Activated CD4-positive, alpha-beta T cell treated with anti-CD3 and anti-CD28 coated beads for 36 hours (primary cell): Measurements from ENCODE around the gene NACA2. TPM values are rescaled to one million over a fixed set of nuclear protein-coding genes. Genes with fewer than 3 reads are reported as not detected.
"Not testable (repeated sequence)": the region's sequence is repeated elsewhere in the genome, so short reads cannot be mapped to it uniquely, and the experiment has no call there.

Experiments used
- ATAC-seq: fragments of 200-7000 bp; cut with Tn5 transposase; one replicate; pipeline ENCODE4 v1.10.0; 2021; ENCODE audit warnings: mild to moderate bottlenecking, moderate library complexity
- CTCF ChIA-PET: fragments of 350-600 bp; sonication (Branson Sonifier 250); formaldehyde crosslinking; loops from one replicate; lab custom pipeline; 2021; ENCODE audit warnings: antibody characterized with exemption; lab: Charles Lee
- POLR2A ChIA-PET: fragments of 350-600 bp; sonication (Branson Sonifier 250); formaldehyde crosslinking; loops from one replicate; lab custom pipeline; 2021; ENCODE audit warnings: antibody characterized with exemption, inconsistent platforms; lab: Charles Lee
- DNase-seq: peaks from one replicate; pipeline ENCODE4 v3.0.0-alpha.2; 2020
- H3K27ac Mint-ChIP-seq: one replicate; pipeline ENCODE4 v1.8.0; 2021; ENCODE audit warnings: mixed read lengths
- H3K27me3 Mint-ChIP-seq: one replicate; pipeline ENCODE4 v1.8.0; 2021; ENCODE audit warnings: mixed read lengths
- H3K36me3 Mint-ChIP-seq: one replicate; pipeline ENCODE4 v1.8.0; 2021; ENCODE audit warnings: low read depth, mixed read lengths
- H3K4me1 Mint-ChIP-seq: one replicate; pipeline ENCODE4 v1.8.0; 2021; ENCODE audit warnings: mixed read lengths
- H3K4me3 Mint-ChIP-seq: one replicate; pipeline ENCODE4 v1.8.0; 2021; ENCODE audit warnings: mild to moderate bottlenecking, moderate library complexity, mixed read lengths
- H3K9me3 Mint-ChIP-seq: one replicate; pipeline ENCODE4 v1.8.0; 2021; ENCODE audit warnings: low read depth, mixed read lengths
- intact Hi-C, 2 experiments: fragments of 100-400 bp; cut with DNase I in 1 of 2; cut with micrococcal nuclease in 1 of 2; formaldehyde crosslinking; loops; one replicate each; pipeline versions ENCODE4 v1.14.2 to v1.15.1; 2022 to 2024; cut with DNase I, micrococcal nuclease
- total RNA-seq, 2 experiments: library from RNA; stranded (reverse); gene quantifications; one replicate each; pipeline ENCODE4 v1.2.3, GENCODE V29; 2021

The NACA2 gene
- total RNA-seq, 2 experiments from 2014 or later, result not detected

- intact Hi-C loops, H3K4me1 Mint-ChIP-seq, CTCF ChIA-PET, DNase-seq, ATAC-seq, H3K4me3 Mint-ChIP-seq, H3K27ac Mint-ChIP-seq, POLR2A ChIA-PET, H3K9me3 Mint-ChIP-seq, H3K36me3 Mint-ChIP-seq: not testable (repeated sequence)
- H3K27me3 Mint-ChIP-seq, result peaks cover 11% of the 10 kb centered on the region
Observed at GRCh38 chr17:61565850-61566249, 25.2 kb downstream of the NACA2 start.

- H3K9me3 Mint-ChIP-seq, result peaks cover 3% of the 10 kb centered on the region
- no peak for ATAC-seq
- no peak for DNase-seq
- H3K36me3 Mint-ChIP-seq, result no peaks in the 10 kb centered on the region
- intact Hi-C loops, result no loop called here
- H3K4me1 Mint-ChIP-seq, result peaks cover 4% of the 10 kb centered on the region
- no peak overlapping the region for H3K27ac Mint-ChIP-seq
- CTCF ChIA-PET, result no interaction called here
- POLR2A ChIA-PET, result no interaction called here
- H3K4me3 Mint-ChIP-seq, result no peak overlapping the region
- peaks cover 14% of the 10 kb centered on the region for H3K27me3 Mint-ChIP-seq
Observed at GRCh38 chr17:61565213-61565612, 25.8 kb downstream of the NACA2 start.

DNA sequence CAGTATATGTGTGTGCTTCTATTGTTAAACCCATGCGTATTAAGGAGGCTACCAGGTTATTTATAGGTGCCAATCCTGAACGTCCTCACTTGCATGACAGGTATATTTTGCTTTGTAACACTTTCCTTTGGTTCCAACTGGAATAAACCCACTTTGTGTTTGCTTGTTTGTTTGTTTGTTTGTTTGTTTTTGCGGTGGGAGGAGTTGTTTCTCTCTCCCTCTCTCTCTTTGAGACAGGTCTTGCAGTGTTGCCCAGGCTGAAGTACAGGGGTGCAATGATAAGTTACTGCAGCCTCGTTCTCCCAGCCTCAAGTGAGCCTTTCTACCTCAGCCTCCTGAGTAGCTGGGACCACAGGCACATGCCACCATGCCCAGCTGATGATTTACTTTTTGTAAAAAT is 28.7 kb downstream of the NACA2 start:
- no peaks in the 10 kb centered on the region for H3K36me3 Mint-ChIP-seq
- POLR2A ChIA-PET, result no interaction called here
- peaks cover 18% of the 10 kb centered on the region for H3K27me3 Mint-ChIP-seq
- ATAC-seq, result no peak
- CTCF ChIA-PET, result no interaction called here
- DNase-seq, result no peak
- H3K4me1 Mint-ChIP-seq, result peaks cover under 1% of the 10 kb centered on the region
- no peaks in the 10 kb centered on the region for H3K9me3 Mint-ChIP-seq
- no peak overlapping the region for H3K4me3 Mint-ChIP-seq
- intact Hi-C loops, result no loop called here
- no peak overlapping the region for H3K27ac Mint-ChIP-seq

DNA sequence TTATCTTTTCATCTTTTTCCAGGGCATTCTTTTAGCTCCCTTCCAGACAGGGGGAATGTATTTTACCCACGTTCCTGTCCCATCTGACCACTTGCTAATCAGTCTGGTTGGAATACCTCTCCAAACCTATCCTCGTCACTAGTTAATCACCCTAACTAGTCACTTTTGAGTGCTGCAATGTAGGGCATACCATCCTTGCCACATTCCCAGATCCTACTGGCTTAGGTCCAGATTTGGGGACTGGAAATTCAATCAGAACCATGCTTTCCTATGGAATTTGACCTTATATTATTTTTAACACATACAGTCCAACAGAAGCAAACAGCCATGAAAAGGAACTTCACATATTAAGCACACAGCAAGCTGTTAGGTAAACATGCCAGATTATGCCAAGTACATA is 29.7 kb downstream of the NACA2 start:
- H3K27ac Mint-ChIP-seq, result no peak overlapping the region
- H3K36me3 Mint-ChIP-seq, result no peaks in the 10 kb centered on the region
- DNase-seq (no peak), ATAC-seq (no peak)
- H3K27me3 Mint-ChIP-seq, result peaks cover 18% of the 10 kb centered on the region
- CTCF ChIA-PET, result interaction anchor here (1.4 kb wide), 1 partner anchor 13 kb away, joined by 3 read pairs; no protein-coding TSS in a partner anchor
- POLR2A ChIA-PET, result no interaction called here
- intact Hi-C loops, result no loop called here
- no peaks in the 10 kb centered on the region for H3K4me1 Mint-ChIP-seq
- H3K9me3 Mint-ChIP-seq, result no peaks in the 10 kb centered on the region
- no peak overlapping the region for H3K4me3 Mint-ChIP-seq

GRCh38 chr17:61560071-61560470 is 30.9 kb downstream of the NACA2 start:
- no peaks in the 10 kb centered on the region for H3K9me3 Mint-ChIP-seq
- ATAC-seq (no peak), DNase-seq (no peak)
- H3K4me1 Mint-ChIP-seq, result no peaks in the 10 kb centered on the region
- H3K27me3 Mint-ChIP-seq, result peaks cover 19% of the 10 kb centered on the region
- H3K4me3 Mint-ChIP-seq, result no peak overlapping the region
- no peak overlapping the region for H3K27ac Mint-ChIP-seq
- ChIA-PET POLR2A (no interaction called here), CTCF (interaction anchor here (1.2 to 1.4 kb wide), 2 partner anchors 14 to 147 kb away, joined by 3 read pairs; no protein-coding TSS in a partner anchor)
- no peaks in the 10 kb centered on the region for H3K36me3 Mint-ChIP-seq
- intact Hi-C loops, result no loop called here

- H3K9me3 Mint-ChIP-seq, result no peaks in the 10 kb centered on the region
- CTCF ChIA-PET, result interaction anchor here (0.6 to 1.1 kb wide), 3 partner anchors 10 to 144 kb away, joined by 3 to 4 read pairs (median 3); no protein-coding TSS in a partner anchor
- DNase-seq (no peak), ATAC-seq (no peak)
- POLR2A ChIA-PET, result no interaction called here
- H3K36me3 Mint-ChIP-seq, result no peaks in the 10 kb centered on the region
- H3K4me3 Mint-ChIP-seq, result no peak overlapping the region
- intact Hi-C loops, result no loop called here
- no peak overlapping the region for H3K27ac Mint-ChIP-seq
- H3K4me1 Mint-ChIP-seq, result no peaks in the 10 kb centered on the region
- peaks cover 33% of the 10 kb centered on the region for H3K27me3 Mint-ChIP-seq
Observed at GRCh38 chr17:61556224-61557188, 34.5 kb downstream of the NACA2 start.

GRCh38 chr17:61555127-61555566 is 35.9 kb downstream of the NACA2 start:
- Mint-ChIP-seq H3K27ac (no peak overlapping the region), H3K4me1 (no peaks in the 10 kb centered on the region), H3K4me3 (no peak overlapping the region), H3K36me3 (no peaks in the 10 kb centered on the region), H3K9me3 (no peaks in the 10 kb centered on the region), H3K27me3 (peaks cover 33% of the 10 kb centered on the region)
- POLR2A ChIA-PET, result interaction anchor here (0.6 kb wide), 1 partner anchor 86 kb away, joined by 3 read pairs; no protein-coding TSS in a partner anchor
- intact Hi-C loops, result no loop called here
- DNase-seq, result no peak
- no peak for ATAC-seq
- CTCF ChIA-PET, result interaction anchor here (0.6 kb wide), 1 partner anchor 823 kb away, joined by 6 read pairs; no protein-coding TSS in a partner anchor

GRCh38 chr17:61554209-61554608 is 36.8 kb downstream of the NACA2 start:
- peaks cover 37% of the 10 kb centered on the region for H3K27me3 Mint-ChIP-seq
- H3K4me1 Mint-ChIP-seq, result no peaks in the 10 kb centered on the region
- H3K9me3 Mint-ChIP-seq, result no peaks in the 10 kb centered on the region
- POLR2A ChIA-PET, result no interaction called here
- intact Hi-C loops, result no loop called here
- CTCF ChIA-PET, result no interaction called here
- H3K27ac Mint-ChIP-seq, result no peak overlapping the region
- ATAC-seq (no peak), DNase-seq (no peak)
- H3K36me3 Mint-ChIP-seq, result no peaks in the 10 kb centered on the region
- no peak overlapping the region for H3K4me3 Mint-ChIP-seq

GRCh38 chr17:61552560-61552959 is 38.5 kb downstream of the NACA2 start:
- CTCF ChIA-PET, ATAC-seq, DNase-seq: not testable (repeated sequence)

DNA sequence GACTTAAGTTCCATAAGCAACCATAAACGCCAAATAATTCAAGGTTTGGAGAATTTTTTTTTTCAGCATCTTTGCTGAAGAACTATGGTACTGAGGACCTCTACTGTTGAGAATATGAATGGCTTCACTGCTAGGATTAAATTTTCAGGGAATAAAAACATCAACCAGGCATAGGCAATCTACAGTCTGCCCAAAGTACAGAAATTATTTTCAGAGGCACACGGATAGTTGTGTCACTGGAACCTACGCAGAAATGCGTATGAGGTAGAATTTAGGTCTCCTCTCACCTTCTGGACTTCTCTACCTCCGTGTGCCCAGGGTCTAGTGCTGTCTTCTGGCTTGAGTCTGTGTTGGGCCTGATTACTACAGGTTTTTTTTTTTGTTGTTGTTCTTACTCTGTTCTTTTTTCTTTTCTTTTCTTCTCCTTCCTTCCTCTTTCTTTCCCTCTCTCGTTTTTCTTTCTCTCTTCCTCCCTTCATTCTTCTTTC is 39.7 kb downstream of the NACA2 start:
- no peak for ATAC-seq
- intact Hi-C loops, result loop anchor here (1.0 kb wide), 2 partner anchors 134 to 139 kb away; no protein-coding TSS in a partner anchor
- Mint-ChIP-seq H3K36me3 (no peaks in the 10 kb centered on the region), H3K4me3 (no peak overlapping the region), H3K27ac (no peak overlapping the region), H3K9me3 (no peaks in the 10 kb centered on the region), H3K4me1 (no peaks in the 10 kb centered on the region), H3K27me3 (peaks cover 40% of the 10 kb centered on the region)
- ChIA-PET POLR2A (no interaction called here), CTCF (interaction anchor here (0.7 to 1.4 kb wide), 7 partner anchors 15 to 1803 kb away, joined by 3 to 6 read pairs (median 3); no protein-coding TSS in a partner anchor)
- no peak for DNase-seq

More at GRCh38 chr17:61552560-61552959, 38.5 kb downstream of the NACA2 start:
- H3K4me1 Mint-ChIP-seq, H3K4me3 Mint-ChIP-seq, H3K36me3 Mint-ChIP-seq, intact Hi-C loops, H3K9me3 Mint-ChIP-seq, POLR2A ChIA-PET, H3K27ac Mint-ChIP-seq: not testable (repeated sequence)
- H3K27me3 Mint-ChIP-seq, result peaks cover 40% of the 10 kb centered on the region

GRCh38 chr17:61547113-61547512 is 43.9 kb downstream of the NACA2 start:
- Mint-ChIP-seq H3K27me3 (peaks cover 30% of the 10 kb centered on the region), H3K27ac (no peak overlapping the region), H3K36me3 (no peaks in the 10 kb centered on the region), H3K9me3 (no peaks in the 10 kb centered on the region), H3K4me3 (no peak overlapping the region), H3K4me1 (no peaks in the 10 kb centered on the region)
- CTCF ChIA-PET, result interaction anchor here (1.0 kb wide), 1 partner anchor 9 kb away, joined by 3 read pairs; no protein-coding TSS in a partner anchor
- DNase-seq, result no peak
- no peak for ATAC-seq
- POLR2A ChIA-PET, result no interaction called here
- intact Hi-C loops, result no loop called here
